ENCODE results near the gene U2AF2. TPM values are rescaled to one million over a fixed set of nuclear protein-coding genes. Genes with fewer than 3 reads are reported as not detected.
"Not testable (repeated sequence)": the region's sequence is repeated elsewhere in the genome, so short reads cannot be mapped to it uniquely, and the experiment has no call there.

Gene U2AF2
- total and polyA plus RNA-seq, 8 donors = 123 to 213 (median 170) TPM

DNA sequence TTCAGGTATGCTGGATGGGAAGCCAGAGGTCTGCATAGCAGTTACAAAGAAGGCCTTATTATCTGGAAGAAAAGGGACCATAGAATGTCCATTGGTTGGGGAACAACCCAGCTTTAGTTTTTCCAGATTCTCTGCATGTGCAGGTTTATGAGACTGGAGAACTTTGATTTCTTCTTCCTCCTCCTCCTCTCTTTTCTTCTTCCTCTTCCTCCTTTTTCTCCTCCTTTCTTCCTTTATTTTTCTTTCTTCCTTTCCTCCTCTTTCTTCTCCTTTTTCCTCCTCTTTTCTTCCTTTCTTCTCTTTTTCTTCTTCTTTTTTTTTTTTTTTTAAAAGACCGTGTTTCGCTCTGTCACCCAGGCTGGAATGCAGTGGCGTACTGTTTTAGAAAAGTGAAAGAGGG lies 51.1 kb downstream of the U2AF2 start:
- TF ChIP-seq, protein P1, sequence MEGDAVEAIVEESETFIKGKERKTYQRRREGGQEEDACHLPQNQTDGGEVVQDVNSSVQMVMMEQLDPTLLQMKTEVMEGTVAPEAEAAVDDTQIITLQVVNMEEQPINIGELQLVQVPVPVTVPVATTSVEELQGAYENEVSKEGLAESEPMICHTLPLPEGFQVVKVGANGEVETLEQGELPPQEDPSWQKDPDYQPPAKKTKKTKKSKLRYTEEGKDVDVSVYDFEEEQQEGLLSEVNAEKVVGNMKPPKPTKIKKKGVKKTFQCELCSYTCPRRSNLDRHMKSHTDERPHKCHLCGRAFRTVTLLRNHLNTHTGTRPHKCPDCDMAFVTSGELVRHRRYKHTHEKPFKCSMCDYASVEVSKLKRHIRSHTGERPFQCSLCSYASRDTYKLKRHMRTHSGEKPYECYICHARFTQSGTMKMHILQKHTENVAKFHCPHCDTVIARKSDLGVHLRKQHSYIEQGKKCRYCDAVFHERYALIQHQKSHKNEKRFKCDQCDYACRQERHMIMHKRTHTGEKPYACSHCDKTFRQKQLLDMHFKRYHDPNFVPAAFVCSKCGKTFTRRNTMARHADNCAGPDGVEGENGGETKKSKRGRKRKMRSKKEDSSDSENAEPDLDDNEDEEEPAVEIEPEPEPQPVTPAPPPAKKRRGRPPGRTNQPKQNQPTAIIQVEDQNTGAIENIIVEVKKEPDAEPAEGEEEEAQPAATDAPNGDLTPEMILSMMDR (IDR thresholded peaks at IDR 0.05) = no peak
- H3K4me3 ChIP-seq = no peak overlapping the region
- no peaks in the 10 kb centered on the region for H3K27me3 ChIP-seq
- no peak for ATAC-seq
- peaks cover 0 to 15% of the 10 kb centered on the region in 2 donors for H3K36me3 ChIP-seq
- H3K27ac ChIP-seq = no peak overlapping the region
- H3K9me3 ChIP-seq = no peaks in the 10 kb centered on the region
- H3K4me1 ChIP-seq = no peaks in the 10 kb centered on the region
- no peak for DNase-seq
- intact Hi-C loops (cut with DNase I) = no loop called here

GRCh38 chr19:55711719-55712118 lies 56.9 kb downstream of the U2AF2 start:
- Histone ChIP-seq H3K27me3 (peaks cover 0 to 27% of the 10 kb centered on the region in 2 donors), H3K27ac (no peak overlapping the region), H3K9me3 (no peaks in the 10 kb centered on the region), H3K4me1 (no peaks in the 10 kb centered on the region), H3K36me3 (no peaks in the 10 kb centered on the region), H3K4me3 (no peak overlapping the region)
- intact Hi-C loops (cut with DNase I) = no loop called here
- TF ChIP-seq, protein P1 (IDR thresholded peaks at IDR 0.05) = no peak
- DNase-seq (no peak), ATAC-seq (no peak)

DNA sequence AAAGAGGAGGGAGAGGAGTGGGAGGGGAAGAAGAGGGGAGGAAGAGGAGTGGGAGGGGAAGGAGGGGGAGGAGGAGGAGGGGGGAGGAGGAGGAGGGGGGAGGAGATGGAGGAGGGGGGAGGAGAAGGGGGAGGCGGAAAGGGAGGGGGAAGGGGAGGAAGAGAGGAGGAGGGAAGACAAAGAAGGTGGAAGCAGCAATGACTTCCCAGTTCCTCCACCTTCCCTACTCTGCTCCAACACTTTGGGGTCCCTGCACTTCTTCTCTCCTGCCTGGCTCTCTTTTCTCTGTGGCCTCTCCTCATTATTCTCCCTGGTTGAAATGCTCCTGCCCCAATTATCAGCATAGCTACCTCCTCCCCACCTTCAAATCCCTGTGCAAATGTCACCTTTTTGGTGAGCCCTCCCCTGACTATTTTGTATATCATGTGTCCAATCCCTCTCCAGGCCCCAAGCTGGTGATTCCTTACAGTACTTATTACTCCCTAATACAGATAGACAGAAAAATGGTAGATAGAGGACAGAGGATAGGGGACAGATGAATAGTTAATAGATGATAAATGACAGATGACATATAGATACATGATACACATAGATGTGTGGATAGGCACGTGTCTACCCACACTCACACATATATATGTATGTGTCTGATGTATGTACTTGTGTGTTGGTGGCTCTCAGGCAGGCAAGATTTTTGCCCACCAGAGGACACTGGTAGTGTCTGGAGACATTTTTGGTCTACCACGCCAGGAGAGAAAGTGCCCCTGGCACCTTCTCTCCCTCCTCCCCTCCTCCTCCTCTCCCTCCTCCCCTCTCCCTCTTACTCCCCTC lies 58.2 kb downstream of the U2AF2 start:
- H3K4me1 ChIP-seq = no peaks in the 10 kb centered on the region
- H3K9me3 ChIP-seq = no peaks in the 10 kb centered on the region
- ATAC-seq (no peak), DNase-seq (no peak)
- intact Hi-C loops (cut with DNase I) = no loop called here
- no peaks in the 10 kb centered on the region for H3K36me3 ChIP-seq
- TF ChIP-seq, protein P1 (IDR thresholded peaks at IDR 0.05) = no peak
- H3K27ac ChIP-seq = no peak overlapping the region
- peaks cover 0 to 40% of the 10 kb centered on the region in 2 donors for H3K27me3 ChIP-seq
- no peak overlapping the region for H3K4me3 ChIP-seq

GRCh38 chr19:55716531-55716930 lies 61.7 kb downstream of the U2AF2 start:
- TF ChIP-seq, protein P1 (IDR thresholded peaks at IDR 0.05) = no peak
- intact Hi-C loops (cut with DNase I) = no loop called here
- peaks cover 0 to 68% of the 10 kb centered on the region in 2 donors for H3K27me3 ChIP-seq

DNA sequence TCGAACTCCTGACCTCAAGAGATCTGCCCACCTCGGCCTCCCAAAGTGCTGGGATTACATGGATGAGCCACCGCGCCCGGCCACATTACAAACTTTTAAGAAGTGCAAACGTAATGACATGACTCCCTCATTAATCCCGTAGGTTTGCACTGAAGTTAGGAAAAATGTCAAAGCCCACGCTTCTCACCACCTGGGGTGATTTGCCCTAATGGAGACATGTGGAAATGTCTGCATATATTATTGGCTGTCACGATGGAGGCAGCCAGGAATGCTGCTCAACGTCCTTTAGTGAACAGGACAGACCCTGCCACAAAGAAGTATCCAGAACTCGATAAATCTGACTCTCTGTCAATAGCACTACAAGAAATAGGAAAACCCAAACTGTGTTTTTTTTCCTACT lies 62.4 kb downstream of the U2AF2 start:
- TF ChIP-seq, protein P1 (IDR thresholded peaks at IDR 0.05) = no peak
- peaks cover 0 to 68% of the 10 kb centered on the region in 2 donors for H3K27me3 ChIP-seq
- no peaks in the 10 kb centered on the region for H3K4me1 ChIP-seq
- ATAC-seq (no peak), DNase-seq (no peak)
- peaks cover 0 to 15% of the 10 kb centered on the region in 2 donors for H3K9me3 ChIP-seq
- no peaks in the 10 kb centered on the region for H3K36me3 ChIP-seq
- intact Hi-C loops (cut with DNase I) = no loop called here
- no peak overlapping the region for H3K4me3 ChIP-seq
- H3K27ac ChIP-seq = no peak overlapping the region

More at GRCh38 chr19:55716531-55716930, 61.7 kb downstream of the U2AF2 start:
- no peak overlapping the region for H3K27ac ChIP-seq
- no peak overlapping the region for H3K4me3 ChIP-seq
- H3K4me1 ChIP-seq = no peaks in the 10 kb centered on the region
- DNase-seq (no peak), ATAC-seq (no peak)
- H3K36me3 ChIP-seq = no peaks in the 10 kb centered on the region
- H3K9me3 ChIP-seq = peaks cover 0 to 10% of the 10 kb centered on the region in 2 donors

DNA sequence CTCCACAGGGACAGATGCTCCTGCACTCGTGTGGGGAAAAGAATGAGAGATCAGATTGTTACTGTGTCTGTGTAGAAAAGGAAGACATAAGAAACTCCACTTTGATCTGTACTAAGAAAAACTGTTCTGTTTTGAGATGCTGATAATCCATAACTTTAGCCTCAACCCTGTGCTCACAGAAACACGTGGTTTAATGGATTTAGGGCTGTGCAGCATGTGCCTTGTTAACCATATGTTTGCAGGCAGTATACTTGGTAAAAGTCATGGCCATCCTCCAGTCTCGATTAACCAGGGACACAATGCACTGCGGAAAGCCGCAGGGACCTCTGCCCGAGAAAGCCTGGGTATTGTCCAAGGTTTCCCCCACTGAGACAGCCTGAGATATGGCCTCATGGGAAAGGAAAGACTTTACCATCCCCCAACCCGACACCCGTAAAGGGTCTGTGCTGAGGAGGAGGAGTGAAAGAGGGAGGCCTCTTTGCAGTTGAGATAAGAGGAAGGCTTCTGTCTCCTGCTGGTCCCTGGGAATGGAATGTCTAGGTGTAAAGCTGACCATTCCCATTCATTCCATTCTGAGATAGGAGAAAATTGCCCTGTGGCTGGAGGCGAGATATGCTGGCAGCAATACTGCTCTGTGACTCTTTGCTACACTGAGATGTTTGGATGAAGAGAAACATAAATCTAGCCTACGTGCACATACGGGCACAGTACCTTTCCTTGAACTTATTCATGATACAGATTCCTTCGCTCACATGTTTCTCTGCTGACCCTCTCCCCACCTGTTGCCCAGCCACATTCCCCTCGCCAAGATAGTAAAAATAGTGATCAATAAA lies 63.3 kb downstream of the U2AF2 start:
- H3K4me3 ChIP-seq; H3K27ac ChIP-seq; H3K4me1 ChIP-seq; intact Hi-C loops (cut with DNase I); ATAC-seq; DNase-seq; H3K36me3 ChIP-seq: not testable (repeated sequence)
- H3K27me3 ChIP-seq = peaks cover 0 to 68% of the 10 kb centered on the region in 2 donors
- peaks cover 0 to 19% of the 10 kb centered on the region in 2 donors for H3K9me3 ChIP-seq
